Neural progenitor cell (in vitro differentiated cells): ENCODE results near the gene SPRED2. TPM values are rescaled to one million over a fixed set of nuclear protein-coding genes. Genes with fewer than 3 reads are reported as not detected.

Source experiments
- DNase-seq: peaks from one replicate; pipeline ENCODE4 v3.0.0-alpha.2; 2016; ENCODE audit warnings: low spot score
- H2AFZ ChIP-seq: fragments of 200-600 bp; sonication (generic); replicated peaks from 2 replicates; pipeline ENCODE4 v1.6.1; 2016; ENCODE audit warnings: antibody characterized with exemption
- H3F3A ChIP-seq: fragments of 200-600 bp; sonication (generic); 2 replicates; pipeline ENCODE4 v1.6.1; 2016; ENCODE audit warnings: antibody characterized with exemption, low read depth
- H3K27ac ChIP-seq: fragments of 200-600 bp; sonication (generic); 2 replicates; pipeline ENCODE4 v1.5.1; 2016; ENCODE audit warnings: mild to moderate bottlenecking
- H3K27me3 ChIP-seq: fragments of 200-600 bp; sonication (generic); 2 replicates; pipeline ENCODE4 v1.6.1; 2016; ENCODE audit warnings: mild to moderate bottlenecking, moderate library complexity
- H3K36me3 ChIP-seq: fragments of 200-600 bp; sonication (generic); 2 replicates; pipeline ENCODE4 v1.5.1; 2016
- H3K4me1 ChIP-seq: fragments of 200-600 bp; sonication (generic); 2 replicates; pipeline ENCODE4 v1.6.1; 2016; ENCODE audit warnings: mixed run types
- H3K4me2 ChIP-seq: fragments of 200-600 bp; sonication (generic); 2 replicates; pipeline ENCODE4 v1.6.1; 2016
- H3K4me3 ChIP-seq: fragments of 200-600 bp; sonication (generic); 2 replicates; pipeline ENCODE4 v1.5.1; 2016
- H3K79me2 ChIP-seq: fragments of 200-600 bp; sonication (generic); 2 replicates; pipeline ENCODE4 v1.6.1; 2016; ENCODE audit warnings: low read depth
- H3K9ac ChIP-seq: fragments of 200-600 bp; sonication (generic); 2 replicates; pipeline ENCODE4 v1.6.1; 2016
- H3K9me3 ChIP-seq: fragments of 200-600 bp; sonication (generic); 2 replicates; pipeline ENCODE4 v1.5.1; 2016; ENCODE audit warnings: low read depth
- H4K20me1 ChIP-seq: fragments of 200-600 bp; sonication (generic); 2 replicates; pipeline ENCODE4 v1.6.1; 2016; ENCODE audit warnings: low read depth
- H3K27ac Mint-ChIP-seq: 3 replicates; pipeline ENCODE4 v1.8.0; 2021; ENCODE audit warnings: mixed read lengths
- H3K27me3 Mint-ChIP-seq: 2 replicates; pipeline ENCODE4 v1.8.0; 2022; ENCODE audit warnings: low read depth, mild to moderate bottlenecking, inconsistent platforms, moderate library complexity, mixed read lengths; ENCODE audit not compliant: insufficient read depth
- H3K36me3 Mint-ChIP-seq: 3 replicates; pipeline ENCODE4 v1.8.0; 2021; ENCODE audit warnings: mixed read lengths
- H3K4me1 Mint-ChIP-seq: 3 replicates; pipeline ENCODE4 v1.8.0; 2021; ENCODE audit warnings: mixed read lengths
- H3K4me3 Mint-ChIP-seq: 3 replicates; pipeline ENCODE4 v1.8.0; 2021; ENCODE audit warnings: mild to moderate bottlenecking, moderate library complexity, mixed read lengths
- H3K9me3 Mint-ChIP-seq: 3 replicates; pipeline ENCODE4 v1.8.0; 2020; ENCODE audit warnings: mixed read lengths
- CTCF ChIP-seq: fragments of 200-600 bp; sonication (generic); IDR thresholded peaks from 2 replicates; pipeline ENCODE4 v1.5.1; 2017; ENCODE audit warnings: antibody characterized with exemption, mild to moderate bottlenecking
- EZH2 ChIP-seq: fragments of 200-600 bp; sonication (generic); IDR thresholded peaks from 2 replicates; pipeline ENCODE4 v1.6.1; 2017; ENCODE audit warnings: antibody characterized with exemption, mild to moderate bottlenecking, moderate library complexity
- EZH2phosphoT487 ChIP-seq: fragments of 200-600 bp; sonication (generic); IDR thresholded peaks from 2 replicates; pipeline ENCODE4 v1.6.1; 2017; ENCODE audit warnings: antibody characterized with exemption
- total RNA-seq: library from RNA; depleted of rRNA; stranded (reverse); fragments of >200 nt; gene quantifications from 2 replicates; pipeline ENCODE4 v1.2.3, GENCODE V29; 2015; ENCODE audit warnings: low replicate concordance

The SPRED2 gene
- total RNA-seq, 1 donor from 2014 or later = 11.6 TPM

DNA sequence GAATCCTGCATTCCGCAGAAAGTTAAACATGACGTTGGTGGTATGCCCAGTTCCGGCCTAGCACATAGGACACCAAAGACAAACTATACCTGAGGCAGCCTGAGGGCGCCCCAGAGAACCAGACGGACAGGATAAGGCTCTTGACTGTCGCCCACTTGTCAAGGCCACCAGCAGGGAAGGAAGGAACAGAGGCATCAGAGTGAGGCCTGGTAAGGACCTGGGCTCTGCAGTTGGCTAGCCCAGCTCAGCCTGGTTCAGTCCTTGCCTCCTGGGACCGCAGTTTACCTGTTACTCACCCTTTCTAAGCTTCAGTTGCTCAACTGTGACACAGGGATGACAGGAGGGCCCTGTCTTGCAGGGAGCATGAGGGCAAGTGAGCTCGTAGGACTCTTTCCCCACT is 122.7 kb downstream of the SPRED2 start:
- TF ChIP-seq CTCF (no peak), EZH2phosphoT487 (no peak), EZH2 (no peak)

GRCh38 chr2:65305934-65306333 is 126.5 kb downstream of the SPRED2 start:
- Histone ChIP-seq H3K9ac (no peak overlapping the region), H3K36me3 (no peaks in the 10 kb centered on the region), H3K79me2 (no peaks in the 10 kb centered on the region), H2AFZ (no peak overlapping the region), H4K20me1 (no peaks in the 10 kb centered on the region), H3K4me3 (no peak overlapping the region), H3K4me2 (no peak overlapping the region), H3K9me3 (no peaks in the 10 kb centered on the region), H3K27ac (no peak overlapping the region), H3F3A (peaks cover 9% of the 10 kb centered on the region), H3K4me1 (peaks cover 10% of the 10 kb centered on the region), H3K27me3 (peaks cover 9% of the 10 kb centered on the region)
- no peaks in the 10 kb centered on the region for H3K9me3 Mint-ChIP-seq
- no peak overlapping the region for H3K27ac Mint-ChIP-seq
- H3K4me3 Mint-ChIP-seq = no peak overlapping the region
- peaks cover 5% of the 10 kb centered on the region for H3K27me3 Mint-ChIP-seq
- TF ChIP-seq CTCF (no peak), EZH2phosphoT487 (no peak), EZH2 (no peak)
- DNase-seq = no peak
- H3K4me1 Mint-ChIP-seq = peaks cover 23% of the 10 kb centered on the region
- peaks cover 33% of the 10 kb centered on the region for H3K36me3 Mint-ChIP-seq

More for the DNA sequence above, 122.7 kb downstream of the SPRED2 start:
- Mint-ChIP-seq H3K4me1 (no peaks in the 10 kb centered on the region), H3K27me3 (peaks cover 7% of the 10 kb centered on the region), H3K36me3 (peaks cover 50% of the 10 kb centered on the region), H3K4me3 (no peak overlapping the region), H3K27ac (no peak overlapping the region), H3K9me3 (no peaks in the 10 kb centered on the region)
- H3K79me2 ChIP-seq = no peaks in the 10 kb centered on the region
- no peak overlapping the region for H3K9ac ChIP-seq
- no peaks in the 10 kb centered on the region for H3F3A ChIP-seq
- H3K9me3 ChIP-seq = no peaks in the 10 kb centered on the region
- no peak overlapping the region for H3K27ac ChIP-seq
- no peak overlapping the region for H3K4me3 ChIP-seq
- H3K27me3 ChIP-seq = no peaks in the 10 kb centered on the region
- no peak overlapping the region for H3K4me2 ChIP-seq
- DNase-seq = no peak
- no peak overlapping the region for H2AFZ ChIP-seq
- H4K20me1 ChIP-seq = no peaks in the 10 kb centered on the region
- H3K4me1 ChIP-seq = no peaks in the 10 kb centered on the region
- no peaks in the 10 kb centered on the region for H3K36me3 ChIP-seq

GRCh38 chr2:65300761-65301711 is 131.4 kb downstream of the SPRED2 start:
- Histone ChIP-seq H4K20me1 (no peaks in the 10 kb centered on the region), H3K79me2 (no peaks in the 10 kb centered on the region), H3F3A (peaks cover 17% of the 10 kb centered on the region), H3K27me3 (peaks cover 9% of the 10 kb centered on the region), H3K9me3 (no peaks in the 10 kb centered on the region), H2AFZ (peak overlapping the region; percentile 58), H3K4me1 (peaks cover 22% of the 10 kb centered on the region), H3K36me3 (no peaks in the 10 kb centered on the region), H3K9ac (no peak overlapping the region), H3K4me3 (no peak overlapping the region), H3K4me2 (peak overlapping the region; percentile 53), H3K27ac (no peak overlapping the region)
- Mint-ChIP-seq H3K9me3 (no peaks in the 10 kb centered on the region), H3K36me3 (peaks cover 10% of the 10 kb centered on the region), H3K27me3 (peaks cover 6% of the 10 kb centered on the region), H3K4me3 (peak overlapping the region; percentile 52), H3K27ac (peak overlapping the region; percentile 83), H3K4me1 (peaks cover 41% of the 10 kb centered on the region)
- DNase-seq = peak; percentile 47
- TF ChIP-seq EZH2phosphoT487 (no peak), CTCF (no peak), EZH2 (no peak)
